AG04450 (cell line): Measurements from ENCODE around the gene VAMP1. TPM values are rescaled to one million over a fixed set of nuclear protein-coding genes. Genes with fewer than 3 reads are reported as not detected.
"Not testable (repeated sequence)": the region's sequence is repeated elsewhere in the genome, so short reads cannot be mapped to it uniquely, and the experiment has no call there.

Source experiments
- CTCF ChIA-PET: fragments of 300-600, 350-600 bp; formaldehyde crosslinking; extraction: SDS; loops from one replicate; lab custom pipeline; 2022; ENCODE audit warnings: antibody characterized with exemption, inconsistent platforms; lab: Charles Lee
- POLR2A ChIA-PET: fragments of 350-600 bp; formaldehyde crosslinking; extraction: SDS; loops from one replicate; lab custom pipeline; 2021; ENCODE audit warnings: antibody characterized with exemption, inconsistent platforms; lab: Yijun Ruan, JAX
- DNase-seq: peaks from one replicate; pipeline ENCODE4 v3.0.0-alpha.2; 2011; ENCODE audit warnings: low read depth, low spot score
- H3K27ac ChIP-seq: one replicate; pipeline ENCODE4 v1.5.1; 2012; ENCODE audit warnings: low read depth, low read length, control low read depth
- H3K27me3 ChIP-seq: one replicate; pipeline ENCODE4 v1.6.0; 2012; ENCODE audit warnings: low read length; ENCODE audit not compliant: control insufficient read depth, insufficient read depth
- H3K4me3 ChIP-seq: 2 replicates; pipeline ENCODE4 v1.5.1; 2011; ENCODE audit warnings: mild to moderate bottlenecking, low read depth, low read length, control low read depth
- H3K9me3 ChIP-seq: 2 replicates; pipeline ENCODE4 v1.5.1; 2012; ENCODE audit warnings: low read length; ENCODE audit not compliant: control insufficient read depth, insufficient read depth
- CTCF ChIP-seq: IDR thresholded peaks from 2 replicates; pipeline ENCODE4 v1.5.1; 2011; ENCODE audit warnings: low read depth, low read length, control low read depth, inconsistent platforms
- polyA plus RNA-seq: library from polyadenylated mRNA; depleted of rRNA; stranded (reverse); fragments of >200 nt; gene quantifications from 2 replicates; pipeline ENCODE4 v1.2.3, GENCODE V29; 2011

VAMP1 gene
- polyA plus RNA-seq, 1 experiment, result 15.1 TPM

- CTCF ChIA-PET, result interaction anchor here (1.0 to 2.9 kb wide), 4 partner anchors 11 to 68 kb away, joined by 3 to 10 read pairs (median 4); partner anchors contain the start of gene MRPL51
- Histone ChIP-seq H3K27me3 (no peaks in the 10 kb centered on the region), H3K27ac (no peak overlapping the region), H3K9me3 (no peaks in the 10 kb centered on the region; the same call in 1 of the 2 replicates), H3K4me3 (peak overlapping the region; percentile 84)
- no peak for DNase-seq
- TF ChIP-seq CTCF, result no peak
- POLR2A ChIA-PET, result interaction anchor here (0.6 to 2.8 kb wide), 38 partner anchors 8 to 297 kb away, joined by 3 to 45 read pairs (median 6); partner anchors contain the start of genes GAPDH, LTBR, MRPL51 and TAPBPL
Measured at GRCh38 chr12:6469609-6470374, 685 bp downstream of the VAMP1 start.

- Histone ChIP-seq H3K4me3 (peak overlapping the region; percentile 84), H3K27ac (no peak overlapping the region), H3K9me3 (no peaks in the 10 kb centered on the region; the same call in 1 of the 2 replicates), H3K27me3 (no peaks in the 10 kb centered on the region)
- no peak for TF ChIP-seq CTCF
- CTCF ChIA-PET, result interaction anchor here (1.4 to 2.9 kb wide), 2 partner anchors 45 to 68 kb away, joined by 4 to 10 read pairs; no protein-coding TSS in a partner anchor
- POLR2A ChIA-PET, result interaction anchor here (0.6 to 2.8 kb wide), 5 partner anchors 13 to 220 kb away, joined by 3 to 45 read pairs (median 8); partner anchors contain the start of genes GAPDH and ZNF384
- DNase-seq, result no peak
Measured at GRCh38 chr12:6469092-6469491, 1.4 kb downstream of the VAMP1 start.

GRCh38 chr12:6468283-6468575 is 2.2 kb downstream of the VAMP1 start:
- DNase-seq, result no peak
- H3K27ac ChIP-seq, result no peak overlapping the region
- TF ChIP-seq CTCF, result no peak
- no peaks in the 10 kb centered on the region for H3K27me3 ChIP-seq
- ChIA-PET POLR2A (interaction anchor here (1.0 kb wide), 1 partner anchor 66 kb away, joined by 9 read pairs; the partner anchor contains the start of gene GAPDH), CTCF (interaction anchor here (0.6 kb wide), 1 partner anchor 85 kb away, joined by 4 read pairs; no protein-coding TSS in a partner anchor)
- no peaks in the 10 kb centered on the region; the same call in 1 of the 2 replicates for H3K9me3 ChIP-seq
- no peak overlapping the region for H3K4me3 ChIP-seq

- CTCF ChIA-PET, H3K4me3 ChIP-seq, H3K9me3 ChIP-seq, H3K27ac ChIP-seq, H3K27me3 ChIP-seq, DNase-seq: not testable (repeated sequence)
- POLR2A ChIA-PET, result interaction anchor here (1.0 kb wide), 1 partner anchor 66 kb away, joined by 9 read pairs; the partner anchor contains the start of gene GAPDH
Measured at GRCh38 chr12:6467571-6468282, 2.8 kb downstream of the VAMP1 start.

- not testable (repeated sequence) for H3K27ac ChIP-seq, H3K9me3 ChIP-seq, H3K4me3 ChIP-seq, H3K27me3 ChIP-seq, DNase-seq
- CTCF ChIA-PET, result interaction anchor here (1.0 to 2.2 kb wide), 11 partner anchors 10 to 182 kb away, joined by 3 to 87 read pairs (median 30); partner anchors contain the start of gene TAPBPL
- POLR2A ChIA-PET, result interaction anchor here (0.9 kb wide), 1 partner anchor 45 kb away, joined by 4 read pairs; no protein-coding TSS in a partner anchor
Measured at GRCh38 chr12:6466751-6467150, 3.7 kb downstream of the VAMP1 start.
